SK-N-SH (cell line): ENCODE results near the gene LARGE1.

Experiments
- EZH2phosphoT487 ChIP-seq: fragments of 200-600 bp; sonication (generic); IDR thresholded peaks from 2 replicates; pipeline ENCODE4 v1.6.1; 2017; ENCODE audit warnings: low read depth, mixed run types, mild to moderate bottlenecking, antibody characterized with exemption, moderate library complexity, borderline replicate concordance
- NFIC ChIP-seq: IDR thresholded peaks from 2 replicates; pipeline ENCODE4 v1.4.0; 2012; ENCODE audit warnings: borderline replicate concordance
- PBX3 ChIP-seq: IDR thresholded peaks from 2 replicates; pipeline ENCODE4; 2012
- POLR2AphosphoS5 ChIP-seq: IDR thresholded peaks from 2 replicates; pipeline ENCODE4 v1.6.1; 2012; ENCODE audit warnings: low read depth, low read length
- SIN3A ChIP-seq: IDR thresholded peaks from 2 replicates; pipeline ENCODE4 v1.6.1; 2012; ENCODE audit warnings: low read depth, mild to moderate bottlenecking, low read length, moderate library complexity, borderline replicate concordance
- SMC3 ChIP-seq: IDR thresholded peaks from 2 replicates; pipeline ENCODE4 v1.6.1; 2012; ENCODE audit warnings: low read depth, low read length, improper control_type of control experiment
- YY1 ChIP-seq: IDR thresholded peaks from 2 replicates; pipeline ENCODE4 v1.4.0; 2012; ENCODE audit warnings: low read depth, mild to moderate bottlenecking
- TF ChIP-seq, protein P1 (sequence below): fragments of 200-600 bp; sonication (generic); IDR thresholded peaks from 2 replicates; pipeline ENCODE4 v1.6.1; 2017; ENCODE audit warnings: antibody characterized with exemption, mild to moderate bottlenecking, moderate library complexity
- TF ChIP-seq, protein P2 (sequence below): IDR thresholded peaks from 2 replicates; pipeline ENCODE4 v1.4.0; 2012; ENCODE audit warnings: low read depth
- TF ChIP-seq, protein P3 (sequence below): fragments of 150-350 bp; IDR thresholded peaks from 2 replicates; pipeline ENCODE4 v1.6.1; 2016; ENCODE audit warnings: mild to moderate bottlenecking, low read depth, low read length

DNA sequence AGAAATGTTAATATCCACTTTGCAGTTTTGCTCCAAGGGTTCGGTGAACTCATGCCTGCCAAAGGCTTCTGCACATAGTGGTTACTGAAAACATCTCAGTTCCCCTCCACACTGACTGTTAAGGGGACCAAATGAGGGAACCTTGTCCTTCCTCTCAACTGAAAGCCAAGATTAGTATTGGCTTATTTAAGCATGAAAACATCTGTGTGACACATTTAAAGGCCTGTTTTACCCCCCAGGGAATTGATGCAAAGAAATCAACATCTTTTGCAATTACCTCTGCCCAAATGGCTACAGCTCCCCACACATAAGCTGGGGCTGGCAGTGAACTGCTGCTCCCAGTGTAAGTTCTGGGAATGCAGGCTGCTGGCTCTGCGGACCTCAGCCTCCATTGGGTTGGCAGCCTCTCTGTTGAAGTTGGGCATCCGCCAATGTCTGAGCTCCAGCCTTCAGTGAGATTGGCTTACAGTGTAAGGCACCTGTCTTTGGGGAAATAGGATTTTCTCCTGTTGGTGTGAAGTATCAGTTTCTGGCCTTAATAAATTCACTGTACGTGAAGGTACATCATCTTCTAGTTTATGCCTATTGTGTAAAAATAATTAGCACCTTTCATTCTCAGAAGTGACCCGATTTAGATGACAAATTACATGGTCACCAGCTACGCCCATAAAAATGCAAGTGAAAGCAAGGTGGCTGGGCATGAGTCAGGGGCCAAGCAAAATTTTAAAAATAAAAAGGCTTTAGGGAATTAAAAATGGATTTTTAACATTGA lies 648.7 kb downstream of the LARGE1 start:
- TF ChIP-seq, protein P1, sequence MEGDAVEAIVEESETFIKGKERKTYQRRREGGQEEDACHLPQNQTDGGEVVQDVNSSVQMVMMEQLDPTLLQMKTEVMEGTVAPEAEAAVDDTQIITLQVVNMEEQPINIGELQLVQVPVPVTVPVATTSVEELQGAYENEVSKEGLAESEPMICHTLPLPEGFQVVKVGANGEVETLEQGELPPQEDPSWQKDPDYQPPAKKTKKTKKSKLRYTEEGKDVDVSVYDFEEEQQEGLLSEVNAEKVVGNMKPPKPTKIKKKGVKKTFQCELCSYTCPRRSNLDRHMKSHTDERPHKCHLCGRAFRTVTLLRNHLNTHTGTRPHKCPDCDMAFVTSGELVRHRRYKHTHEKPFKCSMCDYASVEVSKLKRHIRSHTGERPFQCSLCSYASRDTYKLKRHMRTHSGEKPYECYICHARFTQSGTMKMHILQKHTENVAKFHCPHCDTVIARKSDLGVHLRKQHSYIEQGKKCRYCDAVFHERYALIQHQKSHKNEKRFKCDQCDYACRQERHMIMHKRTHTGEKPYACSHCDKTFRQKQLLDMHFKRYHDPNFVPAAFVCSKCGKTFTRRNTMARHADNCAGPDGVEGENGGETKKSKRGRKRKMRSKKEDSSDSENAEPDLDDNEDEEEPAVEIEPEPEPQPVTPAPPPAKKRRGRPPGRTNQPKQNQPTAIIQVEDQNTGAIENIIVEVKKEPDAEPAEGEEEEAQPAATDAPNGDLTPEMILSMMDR = no peak
- TF ChIP-seq POLR2AphosphoS5 = no peak
- TF ChIP-seq NFIC = no peak
- TF ChIP-seq, protein P2, sequence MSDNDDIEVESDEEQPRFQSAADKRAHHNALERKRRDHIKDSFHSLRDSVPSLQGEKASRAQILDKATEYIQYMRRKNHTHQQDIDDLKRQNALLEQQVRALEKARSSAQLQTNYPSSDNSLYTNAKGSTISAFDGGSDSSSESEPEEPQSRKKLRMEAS = no peak
- TF ChIP-seq SIN3A = no peak
- TF ChIP-seq EZH2phosphoT487 = no peak
- no peak for TF ChIP-seq PBX3
- no peak for TF ChIP-seq YY1
- TF ChIP-seq SMC3 = no peak
- TF ChIP-seq, protein P3, sequence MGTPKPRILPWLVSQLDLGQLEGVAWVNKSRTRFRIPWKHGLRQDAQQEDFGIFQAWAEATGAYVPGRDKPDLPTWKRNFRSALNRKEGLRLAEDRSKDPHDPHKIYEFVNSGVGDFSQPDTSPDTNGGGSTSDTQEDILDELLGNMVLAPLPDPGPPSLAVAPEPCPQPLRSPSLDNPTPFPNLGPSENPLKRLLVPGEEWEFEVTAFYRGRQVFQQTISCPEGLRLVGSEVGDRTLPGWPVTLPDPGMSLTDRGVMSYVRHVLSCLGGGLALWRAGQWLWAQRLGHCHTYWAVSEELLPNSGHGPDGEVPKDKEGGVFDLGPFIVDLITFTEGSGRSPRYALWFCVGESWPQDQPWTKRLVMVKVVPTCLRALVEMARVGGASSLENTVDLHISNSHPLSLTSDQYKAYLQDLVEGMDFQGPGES = no peak
